Fibroblast of villous mesenchyme (primary cell): ENCODE measurements around the gene CPNE5. TPM values are rescaled to one million over a fixed set of nuclear protein-coding genes. Genes with fewer than 3 reads are reported as not detected.

Experiments used
- DNase-seq: peaks from one replicate; pipeline ENCODE4 v3.0.0-alpha.2; 2010; ENCODE audit warnings: low read depth
- H3K4me3 ChIP-seq: 2 replicates; pipeline ENCODE4 v1.5.1; 2011; ENCODE audit warnings: low read depth, mild to moderate bottlenecking, low read length
- CTCF ChIP-seq: IDR thresholded peaks from 2 replicates; pipeline ENCODE4 v1.5.1; 2012; ENCODE audit warnings: low read depth, mild to moderate bottlenecking, low read length; ENCODE audit not compliant: insufficient read depth
- total RNA-seq: library from RNA; depleted of rRNA; stranded (reverse); fragments of >200 nt; gene quantifications from 2 replicates; pipeline ENCODE4 v1.2.3, GENCODE V29; 2012

CPNE5 gene
- total RNA-seq, 1 donor, result under 0.01 TPM

- DNase-seq, result peak; percentile 87
- TF ChIP-seq CTCF, result no peak
- H3K4me3 ChIP-seq, result peak overlapping the region; percentile 27
Measured at GRCh38 chr6:36735110-36736071, 103.9 kb downstream of the CPNE5 start.

- no peak for TF ChIP-seq CTCF
- no peak for DNase-seq
- no peak overlapping the region for H3K4me3 ChIP-seq
Measured at GRCh38 chr6:36734486-36735060, 104.7 kb downstream of the CPNE5 start.

- TF ChIP-seq CTCF, result no peak
- no peak for DNase-seq
- no peak overlapping the region for H3K4me3 ChIP-seq
Measured at GRCh38 chr6:36733300-36733699, 105.9 kb downstream of the CPNE5 start.

DNA sequence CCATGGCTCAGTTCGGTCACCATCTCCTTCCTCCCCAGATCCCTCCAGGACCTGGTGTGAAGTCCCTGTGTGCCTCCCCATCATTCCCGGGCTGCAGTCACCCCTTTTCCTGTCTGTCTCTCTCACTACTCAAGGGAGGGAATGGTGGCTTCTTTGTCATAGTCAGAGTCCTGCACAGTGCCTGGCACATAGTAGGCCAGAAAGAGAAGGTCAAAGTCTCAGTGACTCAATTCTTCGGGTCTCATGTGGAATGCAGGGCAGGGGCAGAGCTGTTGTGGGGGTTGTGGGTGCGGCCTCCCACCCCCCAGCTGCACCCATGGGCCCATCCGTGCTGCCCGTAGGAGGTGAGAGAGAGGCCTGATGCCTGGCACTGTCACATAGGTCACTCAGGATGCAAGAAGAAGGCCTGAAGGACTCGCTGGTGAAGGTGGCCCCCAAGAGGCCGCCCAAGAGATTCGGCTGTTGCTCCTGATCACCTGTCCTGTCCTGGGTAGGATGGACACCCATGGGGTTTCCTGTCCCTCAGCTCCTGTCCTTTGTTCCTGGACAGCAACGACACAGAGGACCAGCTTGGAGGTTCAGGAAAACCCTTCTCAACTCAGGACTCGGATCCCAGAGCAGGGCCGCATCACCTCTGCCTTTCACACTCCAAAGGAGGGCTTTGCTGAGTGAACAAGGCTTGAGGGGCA, 107.5 kb downstream of the CPNE5 start:
- no peak overlapping the region for H3K4me3 ChIP-seq
- DNase-seq, result no peak
- no peak for TF ChIP-seq CTCF

GRCh38 chr6:36730424-36731380, 108.5 kb downstream of the CPNE5 start:
- no peak for DNase-seq
- no peak for TF ChIP-seq CTCF
- no peak overlapping the region for H3K4me3 ChIP-seq

DNA sequence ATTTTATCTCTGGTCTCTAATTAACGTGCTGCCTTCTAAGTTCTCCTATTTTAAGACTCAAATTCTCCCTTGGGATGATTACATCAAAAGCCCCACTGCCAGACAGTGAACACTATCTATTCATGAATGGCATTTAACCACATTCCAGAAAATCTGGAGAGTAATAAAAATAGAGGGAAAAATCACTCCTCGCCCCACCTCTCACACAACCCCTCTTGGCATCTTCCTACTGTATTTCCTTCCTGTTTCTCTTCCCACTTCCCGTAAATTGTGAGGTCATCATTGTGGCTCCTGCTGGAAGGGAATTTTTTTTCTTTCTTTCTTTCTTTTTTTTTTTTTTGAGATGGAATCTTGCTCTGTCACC, 110.1 kb downstream of the CPNE5 start:
- no peak overlapping the region for H3K4me3 ChIP-seq
- no peak for DNase-seq
- TF ChIP-seq CTCF, result no peak
